Uterus (tissue), 4 donors: Measurements from ENCODE around the gene OPTN. TPM values are rescaled to one million over a fixed set of nuclear protein-coding genes. Genes with fewer than 3 reads are reported as not detected.

ENCODE experiments used
- DNase-seq, 2 donors: peaks; one replicate each; pipeline ENCODE4 v3.0.0-alpha.2; 2019 to 2020
- H3K27ac ChIP-seq, 2 donors: fragments of 200-600 bp; sonication (generic); 1 replicate in 1 of 2; 2 replicates in 1 of 2; pipeline ENCODE4 v1.5.1; 2016 to 2018
- H3K27me3 ChIP-seq, 2 donors: fragments of 200-600 bp; sonication (generic); one replicate each; pipeline ENCODE4 v1.5.1; 2018 to 2019; ENCODE audit warnings: control low read depth in 1 of 2
- H3K36me3 ChIP-seq, 2 donors: fragments of 200-600 bp; sonication (generic); one replicate each; pipeline ENCODE4 v1.5.1; 2019; ENCODE audit warnings: control low read depth in 1 of 2
- H3K4me1 ChIP-seq, 2 donors: fragments of 200-600 bp; sonication (generic); one replicate each; pipeline ENCODE4 v1.5.1; 2018 to 2019; ENCODE audit warnings: control low read depth in 1 of 2
- H3K4me3 ChIP-seq, 2 donors: fragments of 200-600 bp; sonication (generic); 1 replicate in 1 of 2; 2 replicates in 1 of 2; pipeline ENCODE4 v1.5.1; 2018 to 2019; ENCODE audit warnings: mild to moderate bottlenecking in 1 of 2
- H3K9me3 ChIP-seq, 2 donors: fragments of 200-600 bp; sonication (generic); one replicate each; pipeline ENCODE4 v1.5.1; 2019; ENCODE audit warnings: control low read depth in 1 of 2
- CTCF ChIP-seq, 4 experiments: fragments of 200-600 bp in 2 of 4; fragments of 450-650 bp in 2 of 4; sonication (generic) in 2 of 4; IDR thresholded peaks; one replicate each; pipeline ENCODE4 v1.5.1; 2016 to 2019; ENCODE audit warnings: antibody characterized with exemption in 4 of 4, mild to moderate bottlenecking in 2 of 4, moderate library complexity in 1 of 4
- POLR2A ChIP-seq, 2 donors: fragments of 450-650 bp; IDR thresholded peaks; one replicate each; pipeline ENCODE4 v1.6.1; 2016; ENCODE audit warnings: antibody characterized with exemption in 2 of 2, mild to moderate bottlenecking in 1 of 2, moderate library complexity in 1 of 2
- intact Hi-C: fragments of 100-400 bp; cut with DNase I; formaldehyde crosslinking; loops from one replicate; pipeline ENCODE4 v1.15.1; 2023; ENCODE audit warnings: low total_unique reads
- total RNA-seq, 4 donors: library from RNA; depleted of rRNA in 3 of 4; stranded (reverse); fragments of >200 nt in 3 of 4; gene quantifications; one replicate each; pipeline versions ENCODE4 v1.1.0 to v1.2.4, GENCODE V29; 2014 to 2023
- donor health status: DM: yes; HTN: yes; CAD: no.

OPTN gene
- total RNA-seq, 4 donors from 2014 or later: 28.3 to 68.3 (median 38.1) TPM

DNA sequence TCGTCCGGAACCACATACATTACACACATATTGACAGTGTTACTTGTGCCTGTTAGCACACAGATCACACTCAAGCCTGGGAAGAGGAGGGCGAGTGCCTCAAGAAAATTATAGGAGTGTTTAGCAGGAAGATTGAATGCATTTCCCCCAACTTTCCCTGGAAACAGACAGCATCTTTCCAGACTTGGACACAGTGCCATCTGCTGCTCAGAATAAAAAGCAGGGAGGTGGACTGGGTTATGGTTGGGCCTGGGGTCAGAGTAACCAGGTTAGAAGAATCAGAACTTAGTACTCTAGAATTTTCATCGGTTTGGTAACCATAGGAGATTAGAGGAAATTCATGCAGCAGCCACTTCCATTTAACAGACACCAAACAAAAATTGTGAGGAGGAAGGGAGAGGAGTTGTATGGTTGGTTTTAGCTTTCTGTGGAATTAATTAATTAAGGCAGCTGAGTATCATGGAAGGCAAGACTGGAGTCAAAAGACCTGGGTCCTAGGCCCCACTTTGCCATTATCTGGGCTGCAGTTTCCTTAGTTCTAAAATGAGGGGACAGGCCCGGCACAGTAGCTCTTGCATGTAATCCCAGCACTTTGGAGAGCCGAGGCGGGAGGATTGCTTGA is 43.4 kb upstream of the OPTN start:
- TF ChIP-seq POLR2A (IDR thresholded peaks at IDR 0.05) (no peak), CTCF (IDR thresholded peaks at IDR 0.05) (peak in 2 of 4 experiments; percentile 9 to 31)
- H3K9me3 ChIP-seq: no peaks in the 10 kb centered on the region
- no peak overlapping the region for H3K27ac ChIP-seq
- H3K4me3 ChIP-seq: no peak overlapping the region
- no peaks in the 10 kb centered on the region for H3K36me3 ChIP-seq
- H3K27me3 ChIP-seq: no peaks in the 10 kb centered on the region
- no peak for DNase-seq
- intact Hi-C loops: no loop called here
- H3K4me1 ChIP-seq: no peaks in the 10 kb centered on the region

DNA sequence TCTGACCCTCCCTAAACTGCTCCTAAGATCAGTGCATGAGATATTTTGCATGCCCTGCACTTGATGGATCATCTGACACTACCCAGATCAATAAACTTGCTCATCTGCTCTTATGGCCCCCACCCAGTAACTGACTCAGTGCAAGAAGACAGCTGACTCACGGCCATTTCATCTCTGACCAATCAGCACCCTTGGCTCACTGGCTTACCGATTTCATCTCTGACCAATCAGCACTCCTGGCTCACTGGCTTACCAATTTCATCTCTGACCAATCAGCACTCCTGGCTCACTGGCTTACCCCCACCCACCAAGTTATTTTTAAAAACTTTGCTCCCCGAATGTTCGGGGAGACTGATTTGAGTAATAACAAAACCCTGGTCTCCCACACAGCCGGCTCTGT is 37.2 kb upstream of the OPTN start:
- Histone ChIP-seq H3K4me3 (no peak overlapping the region), H3K27ac (no peak overlapping the region), H3K4me1 (no peaks in the 10 kb centered on the region), H3K36me3 (no peaks in the 10 kb centered on the region), H3K27me3 (no peaks in the 10 kb centered on the region), H3K9me3 (no peaks in the 10 kb centered on the region)
- TF ChIP-seq CTCF (IDR thresholded peaks at IDR 0.05) (no peak), POLR2A (IDR thresholded peaks at IDR 0.05) (no peak)
- intact Hi-C loops: no loop called here
- DNase-seq: no peak

DNA sequence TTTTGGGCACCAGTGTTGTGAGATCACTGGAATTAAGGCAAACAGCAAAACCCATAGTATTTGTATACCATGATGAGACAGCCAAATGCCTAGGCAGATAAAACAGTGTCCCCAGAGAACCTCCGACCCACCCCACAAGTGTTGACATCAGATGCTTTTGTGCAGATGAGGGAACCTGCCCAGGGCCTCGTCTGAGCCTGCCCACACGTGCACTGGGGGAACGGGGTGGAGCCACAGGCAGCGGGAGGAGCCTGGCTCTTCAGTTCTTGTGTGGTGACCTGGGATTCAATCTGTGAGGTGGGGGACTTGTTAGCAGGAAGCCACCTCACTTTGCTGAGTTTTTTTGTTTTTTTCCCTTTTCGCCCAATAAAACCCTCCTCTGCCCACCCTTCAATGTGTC is 33.4 kb upstream of the OPTN start:
- TF ChIP-seq POLR2A (IDR thresholded peaks at IDR 0.05): no peak
- no peak for TF ChIP-seq CTCF (IDR thresholded peaks at IDR 0.05)

GRCh38 chr10:13067431-13067830 is 32.5 kb upstream of the OPTN start:
- Histone ChIP-seq H3K27me3 (no peaks in the 10 kb centered on the region), H3K4me3 (no peak overlapping the region)
- intact Hi-C loops: no loop called here

More for the DNA sequence above, 33.4 kb upstream of the OPTN start:
- H3K27ac ChIP-seq: no peak overlapping the region
- no peaks in the 10 kb centered on the region for H3K4me1 ChIP-seq
- no peaks in the 10 kb centered on the region for H3K36me3 ChIP-seq
- no peaks in the 10 kb centered on the region for H3K27me3 ChIP-seq
- intact Hi-C loops: no loop called here
- no peak overlapping the region for H3K4me3 ChIP-seq
- DNase-seq: no peak
- H3K9me3 ChIP-seq: no peaks in the 10 kb centered on the region

DNA sequence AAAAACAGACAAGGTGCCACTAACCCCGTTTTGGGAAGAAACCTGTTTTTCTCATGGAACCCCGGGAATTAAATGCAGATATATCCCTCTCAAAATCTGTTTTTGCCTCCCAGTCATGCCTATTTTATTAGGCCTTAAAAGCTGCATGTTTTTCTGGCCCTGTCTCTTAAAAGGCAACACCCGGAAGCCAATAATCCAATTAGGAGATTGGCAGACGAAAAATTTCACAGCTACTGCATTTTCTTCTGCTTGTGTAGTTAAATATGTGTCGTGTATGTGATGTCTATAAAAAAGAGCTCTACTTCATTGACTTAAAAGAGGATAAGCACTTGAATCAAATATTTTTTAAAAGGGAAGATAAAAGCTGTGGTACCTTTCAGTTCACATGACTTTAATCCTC is 31.9 kb upstream of the OPTN start:
- Histone ChIP-seq H3K4me3 (no peak overlapping the region), H3K27me3 (no peaks in the 10 kb centered on the region), H3K4me1 (no peaks in the 10 kb centered on the region), H3K27ac (no peak overlapping the region), H3K9me3 (no peaks in the 10 kb centered on the region), H3K36me3 (no peaks in the 10 kb centered on the region)
- TF ChIP-seq POLR2A (IDR thresholded peaks at IDR 0.05) (no peak), CTCF (IDR thresholded peaks at IDR 0.05) (no peak)
- intact Hi-C loops: no loop called here
- DNase-seq: no peak

More at GRCh38 chr10:13067431-13067830, 32.5 kb upstream of the OPTN start:
- no peaks in the 10 kb centered on the region for H3K4me1 ChIP-seq
- no peaks in the 10 kb centered on the region for H3K9me3 ChIP-seq
- H3K27ac ChIP-seq: no peak overlapping the region
- no peak for TF ChIP-seq POLR2A (IDR thresholded peaks at IDR 0.05)
- TF ChIP-seq CTCF (IDR thresholded peaks at IDR 0.05): no peak
- H3K36me3 ChIP-seq: no peaks in the 10 kb centered on the region
- no peak for DNase-seq
